GM12874 (cell line): ENCODE measurements around the gene MAPK8IP1.

Experiments
- TF ChIP-seq, protein P1 (sequence below): IDR thresholded peaks from 2 replicates; pipeline ENCODE4 v1.5.1; 2011; ENCODE audit warnings: low read depth, mild to moderate bottlenecking, control low read depth, low read length, moderate library complexity; ENCODE audit not compliant: insufficient read depth

The MAPK8IP1 gene

DNA sequence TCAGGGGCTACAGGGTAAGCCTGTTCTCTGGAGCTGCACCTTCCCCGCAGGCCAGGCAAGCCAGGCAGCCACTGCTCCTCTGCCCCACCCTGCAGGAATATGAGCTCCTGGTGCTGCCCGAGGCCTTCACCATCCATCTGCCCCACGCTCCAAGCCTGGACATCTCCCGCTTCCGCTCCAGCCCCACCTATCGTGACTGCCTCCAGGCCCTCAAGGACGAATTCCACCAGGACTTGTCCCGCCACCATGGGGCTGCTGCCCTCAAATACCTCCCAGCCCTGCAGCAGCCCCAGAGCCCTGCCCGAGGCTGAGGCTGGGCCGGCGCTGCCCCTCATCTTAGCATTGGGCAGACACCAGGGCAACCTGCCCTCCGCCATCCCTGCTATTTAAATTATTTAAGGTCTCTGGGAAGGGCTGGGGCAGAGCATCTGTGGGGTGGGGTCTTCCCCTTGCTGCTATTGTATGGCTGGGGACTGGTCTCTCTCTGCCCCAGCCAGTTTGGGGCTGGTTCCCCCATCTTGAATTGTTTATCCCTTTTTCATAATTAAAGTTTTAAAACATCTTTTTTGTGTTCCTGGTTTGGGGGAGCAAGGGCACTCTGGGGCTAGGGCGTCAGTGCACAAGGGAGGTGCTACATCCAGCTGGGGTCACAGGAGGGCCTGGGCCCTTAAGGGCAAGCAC, 43.2 kb downstream of the MAPK8IP1 start:
- TF ChIP-seq, protein P1, sequence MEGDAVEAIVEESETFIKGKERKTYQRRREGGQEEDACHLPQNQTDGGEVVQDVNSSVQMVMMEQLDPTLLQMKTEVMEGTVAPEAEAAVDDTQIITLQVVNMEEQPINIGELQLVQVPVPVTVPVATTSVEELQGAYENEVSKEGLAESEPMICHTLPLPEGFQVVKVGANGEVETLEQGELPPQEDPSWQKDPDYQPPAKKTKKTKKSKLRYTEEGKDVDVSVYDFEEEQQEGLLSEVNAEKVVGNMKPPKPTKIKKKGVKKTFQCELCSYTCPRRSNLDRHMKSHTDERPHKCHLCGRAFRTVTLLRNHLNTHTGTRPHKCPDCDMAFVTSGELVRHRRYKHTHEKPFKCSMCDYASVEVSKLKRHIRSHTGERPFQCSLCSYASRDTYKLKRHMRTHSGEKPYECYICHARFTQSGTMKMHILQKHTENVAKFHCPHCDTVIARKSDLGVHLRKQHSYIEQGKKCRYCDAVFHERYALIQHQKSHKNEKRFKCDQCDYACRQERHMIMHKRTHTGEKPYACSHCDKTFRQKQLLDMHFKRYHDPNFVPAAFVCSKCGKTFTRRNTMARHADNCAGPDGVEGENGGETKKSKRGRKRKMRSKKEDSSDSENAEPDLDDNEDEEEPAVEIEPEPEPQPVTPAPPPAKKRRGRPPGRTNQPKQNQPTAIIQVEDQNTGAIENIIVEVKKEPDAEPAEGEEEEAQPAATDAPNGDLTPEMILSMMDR, result no peak

DNA sequence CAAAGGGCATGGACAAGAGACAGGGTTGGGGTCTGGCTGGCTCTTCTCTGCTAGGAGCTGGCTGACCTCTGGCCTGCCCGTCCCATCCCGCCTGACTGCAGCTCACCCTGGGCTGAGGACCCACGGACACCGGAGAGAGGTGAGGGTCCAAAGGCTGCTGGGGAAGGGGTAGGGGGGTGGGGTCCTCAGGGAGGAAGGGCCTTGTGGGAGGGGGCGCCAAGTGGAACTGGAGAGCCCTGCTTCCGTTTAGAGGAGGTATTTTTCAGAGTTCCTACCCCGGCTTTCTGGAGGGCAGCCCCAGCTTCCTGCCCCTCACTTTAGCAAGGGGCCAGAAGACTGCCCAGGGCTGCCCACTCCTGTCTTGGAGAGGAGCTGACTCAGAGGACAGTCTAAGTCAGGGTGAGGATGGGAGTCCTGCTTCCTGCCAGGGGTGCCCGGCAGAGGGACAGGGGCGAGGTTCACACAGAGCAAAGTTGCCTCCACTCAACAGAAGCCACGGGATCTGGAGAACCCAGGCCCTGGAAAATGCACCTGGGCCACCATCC, 44.1 kb downstream of the MAPK8IP1 start:
- TF ChIP-seq, protein P1, result no peak

DNA sequence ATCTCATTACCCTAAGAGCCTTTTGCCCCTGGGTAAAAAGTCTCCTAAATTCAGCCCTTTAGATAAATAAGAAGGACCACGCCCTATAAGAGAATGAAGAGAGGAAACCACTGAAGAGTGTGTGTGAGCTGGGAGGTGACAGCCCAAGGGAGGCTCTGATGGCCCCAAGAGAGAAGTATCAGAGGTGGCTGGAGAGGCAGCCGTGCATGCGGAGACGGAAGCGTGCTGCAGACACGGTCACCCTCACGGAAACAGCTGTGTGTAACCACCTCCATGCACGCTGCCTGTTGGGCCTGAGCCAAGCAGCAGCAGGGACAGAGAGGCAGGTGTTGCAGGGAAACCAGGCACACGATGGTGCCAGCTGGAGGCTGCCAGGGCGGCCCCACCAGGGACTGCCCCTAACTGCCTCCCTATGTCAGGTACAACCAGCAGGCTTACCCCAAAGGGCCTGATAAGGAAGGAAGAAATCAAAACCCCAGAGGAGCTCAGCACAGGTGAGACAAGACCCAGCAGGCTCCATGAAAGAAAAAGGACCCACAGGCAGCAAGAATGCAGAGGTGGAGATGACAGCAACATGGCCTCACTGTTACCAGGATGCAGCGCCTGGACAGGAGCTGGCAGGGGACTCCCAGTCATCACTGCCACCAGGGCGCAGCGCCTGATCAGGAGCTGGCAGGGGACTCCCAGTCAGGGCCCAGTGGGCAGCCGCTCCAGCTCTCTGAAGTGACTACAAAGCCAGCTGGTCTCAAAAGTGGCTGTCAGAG, 44.8 kb downstream of the MAPK8IP1 start:
- TF ChIP-seq, protein P1, result no peak

DNA sequence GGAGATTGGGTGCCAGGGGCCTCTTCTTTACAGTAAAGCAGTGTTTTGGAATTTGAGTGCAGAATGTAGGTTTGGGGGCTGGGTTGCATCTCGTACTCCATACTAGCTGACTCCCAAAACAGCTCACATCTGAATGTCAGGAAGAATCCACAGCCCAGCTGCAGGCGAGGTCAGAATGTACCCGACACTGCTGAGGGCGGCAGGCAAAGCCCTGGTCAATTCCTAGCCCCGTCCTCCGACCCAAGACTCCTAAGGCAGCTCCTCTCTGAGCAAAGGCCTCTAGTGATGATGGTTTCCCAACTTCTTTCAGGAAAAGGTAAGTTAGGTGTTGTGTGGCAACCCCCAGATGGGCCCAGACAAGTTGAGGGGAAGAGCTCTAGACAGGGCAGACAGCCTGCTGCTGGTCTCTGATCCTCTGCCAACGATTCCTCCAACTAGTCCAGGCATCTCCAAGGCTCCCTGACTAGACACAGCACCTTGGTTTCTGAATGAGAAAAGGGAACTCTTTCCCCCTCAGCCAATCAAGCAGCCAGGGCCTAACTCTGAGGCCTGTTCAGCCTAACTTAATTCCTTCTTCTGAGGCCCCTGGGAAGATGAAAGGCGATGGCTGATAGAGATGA, 45.6 kb downstream of the MAPK8IP1 start:
- TF ChIP-seq, protein P1, result no peak

DNA sequence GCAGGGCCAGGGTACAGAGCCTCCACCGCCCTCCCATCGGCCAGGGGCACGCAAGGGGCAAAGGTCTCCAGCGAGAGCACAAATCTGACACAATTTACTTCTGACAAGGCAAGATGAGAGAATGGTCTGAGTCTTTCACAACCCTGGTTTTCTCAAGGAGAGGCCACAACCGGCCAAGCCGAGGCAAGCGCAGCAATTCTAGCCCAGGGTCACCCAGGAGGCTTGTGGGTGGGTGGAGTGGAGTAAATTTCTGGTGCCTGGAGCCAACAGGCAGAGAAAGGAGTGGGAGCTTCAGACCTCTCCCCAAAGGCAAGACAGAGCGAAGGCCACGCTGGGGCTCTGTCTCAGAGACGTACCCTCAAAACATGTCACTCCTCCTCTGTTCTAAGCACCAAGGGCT, 46.3 kb downstream of the MAPK8IP1 start:
- TF ChIP-seq, protein P1, result no peak

DNA sequence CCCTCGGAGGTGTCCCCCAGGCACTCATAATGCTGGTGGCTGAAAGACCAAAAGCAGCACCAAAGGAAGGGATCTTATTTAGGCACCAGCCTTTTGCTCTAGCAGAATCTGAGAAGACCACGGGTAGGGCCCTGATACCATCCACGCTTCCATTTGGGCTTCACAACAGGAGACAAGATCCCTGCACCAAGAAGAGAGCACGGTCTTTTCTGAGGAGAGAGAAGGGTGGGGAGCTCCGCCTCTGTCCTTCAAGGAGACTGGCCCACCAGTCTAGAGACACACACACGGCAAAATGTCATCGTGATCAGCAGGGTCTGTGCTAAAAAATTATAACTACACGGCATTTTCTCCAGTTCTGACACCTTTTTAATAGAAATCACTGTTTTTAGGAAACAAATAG, 46.8 kb downstream of the MAPK8IP1 start:
- TF ChIP-seq, protein P1, result no peak
